COR-L47 (cell line): ENCODE results near the gene THRB.

Experiments used
- DNase-seq: peaks from one replicate; lab custom pipeline; 2025; lab: John Stamatoyannopoulos, UW

The THRB gene

GRCh38 chr3:24375947-24376384, 118.7 kb downstream of the THRB start:
- no peak for DNase-seq

- no peak for DNase-seq
These were observed 119.8 kb downstream of the THRB start for GRCh38 chr3:24374801-24375200.

GRCh38 chr3:24373198-24373959, 121.3 kb downstream of the THRB start:
- DNase-seq, result no peak

- DNase-seq, result no peak
These were observed 122.0 kb downstream of the THRB start for GRCh38 chr3:24372559-24373197.

GRCh38 chr3:24370352-24371090, 124.1 kb downstream of the THRB start:
- DNase-seq, result no peak

GRCh38 chr3:24368605-24369004, 126.0 kb downstream of the THRB start:
- DNase-seq, result no peak

- DNase-seq, result no peak
These were observed 126.9 kb downstream of the THRB start for GRCh38 chr3:24367664-24368264.

- no peak for DNase-seq
These were observed 127.4 kb downstream of the THRB start for GRCh38 chr3:24367216-24367615.

- no peak for DNase-seq
These were observed 129.5 kb downstream of the THRB start for GRCh38 chr3:24365168-24365567.

GRCh38 chr3:24364359-24364758, 130.3 kb downstream of the THRB start:
- DNase-seq, result no peak

- DNase-seq, result no peak
These were observed 131.4 kb downstream of the THRB start for GRCh38 chr3:24363242-24363641.

- DNase-seq, result no peak
These were observed 133.0 kb downstream of the THRB start for GRCh38 chr3:24361623-24362022.

- DNase-seq, result no peak
These were observed 133.7 kb downstream of the THRB start for GRCh38 chr3:24360957-24361356.

GRCh38 chr3:24359645-24360462, 134.8 kb downstream of the THRB start:
- no peak for DNase-seq

- no peak for DNase-seq
These were observed 135.5 kb downstream of the THRB start for GRCh38 chr3:24359102-24359501.

GRCh38 chr3:24357635-24358034, 137.0 kb downstream of the THRB start:
- no peak for DNase-seq

- DNase-seq, result no peak
These were observed 138.8 kb downstream of the THRB start for GRCh38 chr3:24355806-24356205.

GRCh38 chr3:24354230-24354629, 140.4 kb downstream of the THRB start:
- no peak for DNase-seq

- DNase-seq, result no peak
These were observed 141.6 kb downstream of the THRB start for GRCh38 chr3:24352893-24353553.

GRCh38 chr3:24351779-24352469, 142.7 kb downstream of the THRB start:
- no peak for DNase-seq
